ENCODE data around the gene BRD7.

DNA sequence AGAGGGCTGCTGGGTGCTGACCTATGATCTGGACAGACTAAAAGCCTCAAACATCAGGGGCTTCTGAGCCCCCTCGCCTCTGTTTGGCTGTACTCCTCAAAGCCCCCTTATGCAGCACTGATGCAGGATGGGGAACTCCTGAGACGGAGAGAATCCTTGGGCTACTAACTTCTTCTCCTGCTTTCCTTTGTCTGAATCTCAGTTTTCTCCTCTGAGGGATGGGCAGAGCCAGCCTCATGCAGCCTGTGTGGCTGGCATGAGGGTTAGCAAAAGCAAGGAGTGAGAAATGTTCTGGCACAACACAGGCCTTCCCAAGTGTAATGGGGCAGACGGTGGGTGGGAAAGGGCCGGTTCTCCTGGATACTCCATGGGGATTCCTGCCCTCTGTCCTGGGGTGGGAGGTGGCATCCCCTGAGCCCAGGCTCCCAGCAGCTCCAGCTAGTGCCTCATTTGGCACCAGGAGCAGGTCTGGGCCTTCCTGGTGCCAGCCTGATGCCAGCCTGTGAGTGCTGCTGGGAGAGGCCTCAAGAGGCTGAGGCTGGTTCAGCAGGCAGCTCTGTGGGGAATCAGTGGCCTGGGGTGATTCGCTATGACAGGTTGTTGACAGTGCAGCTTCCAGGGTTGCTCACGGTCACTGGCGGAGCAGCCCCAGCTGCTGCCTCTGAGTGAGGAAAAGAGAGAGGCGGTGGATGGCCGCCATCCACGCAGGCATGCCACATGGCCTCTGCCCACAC lies 4.0 kb upstream of the BRD7 start:
- TF ChIP-seq, protein P1, sequence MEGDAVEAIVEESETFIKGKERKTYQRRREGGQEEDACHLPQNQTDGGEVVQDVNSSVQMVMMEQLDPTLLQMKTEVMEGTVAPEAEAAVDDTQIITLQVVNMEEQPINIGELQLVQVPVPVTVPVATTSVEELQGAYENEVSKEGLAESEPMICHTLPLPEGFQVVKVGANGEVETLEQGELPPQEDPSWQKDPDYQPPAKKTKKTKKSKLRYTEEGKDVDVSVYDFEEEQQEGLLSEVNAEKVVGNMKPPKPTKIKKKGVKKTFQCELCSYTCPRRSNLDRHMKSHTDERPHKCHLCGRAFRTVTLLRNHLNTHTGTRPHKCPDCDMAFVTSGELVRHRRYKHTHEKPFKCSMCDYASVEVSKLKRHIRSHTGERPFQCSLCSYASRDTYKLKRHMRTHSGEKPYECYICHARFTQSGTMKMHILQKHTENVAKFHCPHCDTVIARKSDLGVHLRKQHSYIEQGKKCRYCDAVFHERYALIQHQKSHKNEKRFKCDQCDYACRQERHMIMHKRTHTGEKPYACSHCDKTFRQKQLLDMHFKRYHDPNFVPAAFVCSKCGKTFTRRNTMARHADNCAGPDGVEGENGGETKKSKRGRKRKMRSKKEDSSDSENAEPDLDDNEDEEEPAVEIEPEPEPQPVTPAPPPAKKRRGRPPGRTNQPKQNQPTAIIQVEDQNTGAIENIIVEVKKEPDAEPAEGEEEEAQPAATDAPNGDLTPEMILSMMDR (IDR thresholded peaks at IDR 0.05), result no peak
- no peak for TF ChIP-seq POLR2A (IDR thresholded peaks at IDR 0.05)

Measured in heart left ventricle (tissue), 13 donors.